NCI-H187 treated with DMSO at 0.1 percent for 48 hours (cell line): ENCODE results near the gene CCDC17.
A peak's percentile ranks its signal among the peaks of the same experiment; 100 is the strongest.

Experiments
- DNase-seq: peaks from one replicate; lab custom pipeline; 2025; lab: John Stamatoyannopoulos, UW

Gene CCDC17

GRCh38 chr1:45583666-45584350, 40.0 kb downstream of the CCDC17 start, which contains the start of gene NASP:
Gene NASP (plus strand): TSS chr1:45584041. CDS start chr1:45584147, 106 bp downstream.
- peak; percentile 53 for DNase-seq

- DNase-seq: peak; percentile 78
These were observed 40.6 kb downstream of the CCDC17 start for GRCh38 chr1:45583264-45583665.

GRCh38 chr1:45574105-45574626, 49.7 kb downstream of the CCDC17 start:
- no peak for DNase-seq

GRCh38 chr1:45573231-45573804, 50.5 kb downstream of the CCDC17 start:
- DNase-seq: no peak

GRCh38 chr1:45570631-45571030, 53.2 kb downstream of the CCDC17 start:
- no peak for DNase-seq
